GM19397 (cell line): ENCODE measurements around the gene ARID1B.

Experiments
- ATAC-seq: cut with Tn5 transposase; IDR thresholded peaks from one replicate; pipeline ENCODE4 v1.9.1; 2021; ENCODE audit warnings: mild to moderate bottlenecking, moderate library complexity; ENCODE audit not compliant: unreplicated experiment

Gene ARID1B

DNA sequence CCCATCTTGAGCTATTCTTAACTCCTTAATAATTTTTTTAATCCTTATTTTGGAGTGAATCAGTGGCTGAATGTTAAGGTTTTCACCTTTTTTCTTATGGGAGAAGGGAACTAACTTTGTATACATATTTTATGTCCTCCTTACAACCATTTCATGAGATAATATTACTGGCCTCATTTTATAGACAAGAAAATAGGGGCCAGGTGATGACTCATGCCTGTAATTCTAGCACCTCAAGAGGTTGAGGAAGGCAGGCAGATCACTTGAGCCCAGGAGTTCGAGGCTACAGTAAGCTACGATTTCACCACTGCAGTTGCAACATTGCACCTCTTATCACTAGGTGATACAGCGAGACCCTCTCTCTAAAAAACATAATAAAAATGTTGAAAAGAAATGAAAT is 417.5 kb downstream of the ARID1B start:
- no peak for ATAC-seq

DNA sequence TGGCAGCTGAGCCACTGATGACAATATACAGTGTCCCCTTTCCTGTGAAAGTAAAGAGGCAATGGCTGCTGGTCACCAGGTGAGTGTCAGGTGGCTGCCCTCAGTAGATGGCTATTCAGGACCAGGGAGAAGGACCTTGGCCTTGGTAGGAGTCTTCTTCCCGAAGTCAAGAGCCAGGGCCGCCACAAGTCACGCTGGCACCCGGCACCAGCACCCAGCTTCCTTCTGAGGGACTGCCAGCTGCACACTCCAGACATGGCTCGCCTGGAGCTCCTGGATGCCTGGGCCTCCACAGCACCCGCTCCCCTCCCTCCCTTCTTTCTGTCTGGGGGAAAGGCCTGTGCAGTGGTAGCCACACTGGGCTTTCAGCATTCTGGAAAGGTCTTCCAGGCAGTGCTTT is 419.2 kb downstream of the ARID1B start:
- no peak for ATAC-seq

DNA sequence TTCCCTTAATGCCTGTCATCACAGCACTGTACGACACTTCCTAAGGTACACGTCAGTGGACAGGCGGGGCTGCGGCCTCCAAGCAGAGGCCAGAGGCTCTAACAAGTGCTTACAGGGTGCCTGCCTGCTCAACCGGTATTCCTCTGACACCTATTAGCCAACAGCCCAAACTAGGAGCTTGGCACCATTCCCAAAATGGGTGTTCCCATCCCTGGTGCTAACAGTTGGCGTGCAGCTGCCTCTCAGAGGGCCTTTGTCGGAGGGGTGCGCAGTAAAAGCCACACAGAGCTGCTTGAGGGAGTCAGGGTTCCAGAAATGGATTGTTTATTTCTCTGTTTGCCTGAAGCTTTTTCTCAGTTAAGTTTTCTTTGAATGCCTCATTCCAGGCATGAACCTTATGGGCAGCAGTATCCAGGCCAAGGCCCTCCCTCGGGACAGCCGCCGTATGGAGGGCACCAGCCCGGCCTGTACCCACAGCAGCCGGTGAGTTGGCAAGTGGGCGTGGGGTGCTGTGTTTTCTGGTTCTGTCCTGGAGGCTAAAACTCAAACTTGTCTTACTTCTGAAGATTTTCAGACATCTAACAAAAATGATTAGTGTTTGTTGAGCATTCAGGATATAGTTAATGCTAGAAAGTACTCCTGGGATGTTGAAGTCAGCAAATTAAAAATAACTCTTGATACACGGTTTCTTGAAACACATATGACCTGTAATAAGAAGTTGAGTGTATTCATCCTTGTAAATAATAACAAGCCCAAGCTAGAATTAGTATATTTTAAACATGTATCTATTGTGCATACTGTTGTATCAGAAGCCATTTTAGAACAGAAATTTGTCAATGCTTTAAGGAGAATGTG is 421.5 kb downstream of the ARID1B start:
- no peak for ATAC-seq

DNA sequence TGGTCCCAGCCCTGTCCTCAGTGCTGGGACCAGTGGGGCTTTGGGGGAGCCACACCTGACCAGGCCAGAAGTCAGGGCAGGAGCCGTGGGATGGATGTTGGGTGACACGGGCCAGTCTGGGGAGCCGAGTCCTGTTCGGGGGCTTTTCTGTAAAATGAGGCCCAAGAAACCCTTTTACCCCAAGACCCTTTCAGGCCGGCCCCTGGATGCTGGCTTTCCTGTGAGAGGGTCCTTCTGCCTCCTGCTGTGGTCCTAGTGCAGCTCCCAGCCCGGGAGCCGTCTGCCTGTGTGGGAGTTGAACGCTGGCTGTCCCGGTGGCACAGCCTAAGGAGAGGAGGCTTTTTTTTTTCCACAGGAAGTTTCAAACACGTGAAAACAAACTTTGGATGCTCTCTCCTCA is 422.9 kb downstream of the ARID1B start:
- ATAC-seq: no peak

DNA sequence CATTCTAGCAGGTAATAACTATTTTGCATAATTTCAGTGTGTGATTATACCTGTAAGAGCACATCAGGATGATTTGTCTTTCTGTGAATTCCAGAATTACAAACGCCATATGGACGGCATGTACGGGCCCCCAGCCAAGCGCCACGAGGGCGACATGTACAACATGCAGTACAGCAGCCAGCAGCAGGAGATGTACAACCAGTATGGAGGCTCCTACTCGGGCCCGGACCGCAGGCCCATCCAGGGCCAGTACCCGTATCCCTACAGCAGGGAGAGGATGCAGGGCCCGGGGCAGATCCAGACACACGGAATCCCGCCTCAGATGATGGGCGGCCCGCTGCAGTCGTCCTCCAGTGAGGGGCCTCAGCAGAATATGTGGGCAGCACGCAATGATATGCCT is 423.4 kb downstream of the ARID1B start:
- ATAC-seq: no peak

DNA sequence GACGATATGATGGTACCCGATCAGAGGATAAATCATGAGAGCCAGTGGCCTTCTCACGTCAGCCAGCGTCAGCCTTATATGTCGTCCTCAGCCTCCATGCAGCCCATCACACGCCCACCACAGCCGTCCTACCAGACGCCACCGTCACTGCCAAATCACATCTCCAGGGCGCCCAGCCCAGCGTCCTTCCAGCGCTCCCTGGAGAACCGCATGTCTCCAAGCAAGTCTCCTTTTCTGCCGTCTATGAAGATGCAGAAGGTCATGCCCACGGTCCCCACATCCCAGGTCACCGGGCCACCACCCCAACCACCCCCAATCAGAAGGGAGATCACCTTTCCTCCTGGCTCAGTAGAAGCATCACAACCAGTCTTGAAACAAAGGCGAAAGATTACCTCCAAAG is 423.9 kb downstream of the ARID1B start:
- no peak for ATAC-seq

GRCh38 chr6:157203312-157203744 is 426.1 kb downstream of the ARID1B start:
- ATAC-seq: peak; percentile 79

DNA sequence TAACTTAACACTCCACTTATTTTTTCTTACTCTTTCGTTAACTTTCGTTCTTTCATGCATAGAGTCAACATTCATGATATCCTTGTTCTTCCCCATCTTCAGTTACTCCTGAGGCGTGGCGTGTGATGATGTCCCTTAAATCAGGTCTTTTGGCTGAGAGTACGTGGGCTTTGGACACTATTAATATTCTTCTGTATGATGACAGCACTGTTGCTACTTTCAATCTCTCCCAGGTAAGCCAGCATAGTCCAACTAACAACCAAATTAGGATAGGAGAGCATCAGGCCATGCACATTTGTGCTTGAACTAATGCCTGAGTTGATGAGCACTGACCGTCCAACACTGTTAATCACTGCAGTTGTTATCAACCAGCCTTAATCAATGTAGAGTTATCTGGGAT is 426.6 kb downstream of the ARID1B start:
- peak; percentile 17 for ATAC-seq

DNA sequence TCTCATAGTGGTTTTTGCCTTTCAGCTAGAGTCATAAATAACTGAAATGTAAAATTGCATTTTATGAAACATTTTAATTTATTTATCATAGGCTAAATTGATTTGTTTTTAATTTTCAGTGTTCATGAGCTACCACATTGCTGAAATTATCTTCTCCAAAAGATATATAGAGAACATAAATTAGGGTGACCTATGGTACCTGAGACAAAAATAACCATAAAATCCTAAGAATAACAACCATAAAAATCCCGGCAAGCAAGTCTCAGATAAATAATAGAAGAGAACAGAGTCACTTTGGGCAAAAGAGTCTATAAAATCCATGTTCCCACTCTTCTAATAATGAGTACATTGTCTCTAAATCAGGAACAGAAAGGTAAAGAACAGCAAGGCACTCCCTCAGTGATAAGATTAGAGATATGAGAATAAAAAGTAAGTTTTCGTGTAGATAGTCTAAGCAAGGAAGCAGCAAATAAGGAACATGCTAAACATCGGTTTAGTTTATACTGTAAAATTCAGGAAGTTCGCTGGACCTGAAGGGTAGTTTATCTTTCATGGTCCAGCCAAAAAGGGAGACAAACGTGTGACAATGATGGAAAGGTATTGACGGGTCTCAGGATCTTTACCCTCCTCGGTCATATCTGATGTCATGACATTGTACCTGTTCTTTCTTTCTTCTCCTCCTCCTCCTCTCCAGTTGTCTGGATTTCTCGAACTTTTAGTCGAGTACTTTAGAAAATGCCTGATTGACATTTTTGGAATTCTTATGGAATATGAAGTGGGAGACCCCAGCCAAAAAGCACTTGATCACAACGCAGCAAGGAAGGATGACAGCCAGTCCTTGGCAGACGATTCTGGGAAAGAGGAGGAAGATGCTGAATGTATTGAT is 428.5 kb downstream of the ARID1B start:
- ATAC-seq: no peak

GRCh38 chr6:157206359-157206815 is 429.2 kb downstream of the ARID1B start:
- ATAC-seq: no peak

DNA sequence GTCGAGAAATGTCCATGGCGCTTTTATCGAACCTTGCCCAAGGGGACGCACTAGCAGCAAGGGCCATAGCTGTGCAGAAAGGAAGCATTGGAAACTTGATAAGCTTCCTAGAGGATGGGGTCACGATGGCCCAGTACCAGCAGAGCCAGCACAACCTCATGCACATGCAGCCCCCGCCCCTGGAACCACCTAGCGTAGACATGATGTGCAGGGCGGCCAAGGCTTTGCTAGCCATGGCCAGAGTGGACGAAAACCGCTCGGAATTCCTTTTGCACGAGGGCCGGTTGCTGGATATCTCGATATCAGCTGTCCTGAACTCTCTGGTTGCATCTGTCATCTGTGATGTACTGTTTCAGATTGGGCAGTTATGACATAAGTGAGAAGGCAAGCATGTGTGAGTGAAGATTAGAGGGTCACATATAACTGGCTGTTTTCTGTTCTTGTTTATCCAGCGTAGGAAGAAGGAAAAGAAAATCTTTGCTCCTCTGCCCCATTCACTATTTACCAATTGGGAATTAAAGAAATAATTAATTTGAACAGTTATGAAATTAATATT is 430.4 kb downstream of the ARID1B start:
- ATAC-seq: no peak

DNA sequence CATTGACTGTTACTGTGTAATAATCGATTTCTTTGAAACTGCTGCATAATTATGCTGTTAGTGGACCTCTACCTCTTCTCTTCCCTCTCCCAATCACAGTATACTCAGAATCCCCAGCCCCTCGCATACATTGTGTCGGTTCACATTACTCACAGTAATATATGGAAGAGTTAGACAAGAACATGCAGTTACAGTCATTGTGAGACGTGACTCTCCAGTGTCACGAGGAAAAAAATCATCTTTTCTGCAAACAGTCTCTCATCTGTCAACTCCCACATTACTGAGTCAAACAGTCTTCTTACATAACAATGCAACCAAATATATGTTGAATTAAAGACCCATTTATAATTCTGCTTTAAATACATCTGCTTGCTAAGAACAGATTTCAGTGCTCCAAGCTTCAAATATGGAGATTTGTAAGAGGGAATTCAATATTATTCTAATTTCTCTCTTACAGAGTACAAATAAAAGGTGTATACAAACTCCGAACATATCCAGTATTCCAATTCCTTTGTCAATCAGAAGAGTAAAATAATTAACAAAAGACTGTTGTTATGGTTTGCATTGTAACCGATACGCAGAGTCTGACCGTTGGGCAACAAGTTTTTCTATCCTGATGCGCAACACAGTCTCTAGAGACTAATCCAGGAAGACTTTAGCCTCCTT is 432.8 kb downstream of the ARID1B start:
- ATAC-seq: no peak

- no peak for ATAC-seq
These were observed 433.8 kb downstream of the ARID1B start for GRCh38 chr6:157210954-157211353.

DNA sequence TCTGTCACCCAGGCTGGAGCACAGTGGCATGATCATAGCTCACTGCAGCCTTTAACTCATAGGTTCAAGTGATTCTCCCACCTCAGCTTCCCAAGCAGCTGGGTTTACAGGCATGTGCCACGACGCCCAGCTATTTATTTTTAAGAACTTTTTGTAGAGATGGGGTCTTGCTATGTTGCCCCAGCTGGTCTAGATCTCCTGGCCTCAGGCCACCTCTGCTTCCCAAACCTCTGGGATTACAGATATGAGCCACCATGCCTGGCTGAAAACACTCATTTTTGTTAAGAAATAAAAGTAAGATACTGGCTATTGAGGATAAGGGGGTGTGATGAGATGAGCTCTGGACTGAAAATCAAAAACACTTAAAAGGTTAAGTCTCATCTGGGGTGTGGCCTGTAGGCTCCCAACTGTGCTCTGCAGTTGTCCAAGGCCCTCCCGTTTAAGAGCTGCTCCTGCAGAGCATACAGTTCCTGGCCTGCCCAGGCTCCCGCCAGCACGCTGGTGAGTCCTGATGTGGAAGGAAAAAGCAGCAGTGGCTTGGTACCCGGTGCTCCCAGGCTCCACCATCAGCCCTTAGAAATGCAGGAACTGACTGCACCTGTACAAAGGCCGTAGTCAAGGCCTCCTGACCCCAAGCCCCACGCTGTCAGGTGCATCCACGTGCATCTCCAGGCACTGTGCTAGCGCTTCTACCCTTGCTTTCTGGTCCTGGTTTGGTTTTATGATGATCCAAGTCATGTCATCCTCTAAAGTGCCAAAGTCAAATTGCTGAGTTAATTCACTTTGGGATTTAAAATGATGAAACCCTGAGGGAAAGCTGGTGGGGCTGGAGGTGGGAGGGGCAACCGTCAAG is 434.7 kb downstream of the ARID1B start:
- no peak for ATAC-seq

- no peak for ATAC-seq
These were observed 436.2 kb downstream of the ARID1B start for GRCh38 chr6:157213426-157213825.

GRCh38 chr6:157213907-157214565 is 436.9 kb downstream of the ARID1B start:
- ATAC-seq: no peak

DNA sequence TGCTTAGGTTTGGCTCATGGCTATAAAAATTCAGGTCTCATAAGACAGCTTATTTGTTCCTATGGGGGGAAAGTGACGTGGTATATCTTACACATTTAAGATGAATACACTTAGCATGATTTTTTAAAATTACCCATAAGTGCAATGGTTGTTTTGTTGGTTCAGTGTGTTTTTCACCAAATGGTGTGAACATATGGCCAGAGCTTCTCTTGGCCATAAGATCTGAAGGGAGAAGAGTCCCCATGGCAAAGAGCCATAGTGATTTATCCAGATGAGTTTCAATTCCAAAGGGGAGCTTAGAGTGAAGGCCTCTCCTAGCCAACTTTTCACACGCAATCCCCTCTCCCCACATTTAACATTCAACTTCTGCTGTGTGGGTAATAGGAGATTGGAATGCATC is 438.5 kb downstream of the ARID1B start:
- ATAC-seq: no peak

GRCh38 chr6:157216570-157216969 is 439.4 kb downstream of the ARID1B start:
- no peak for ATAC-seq

DNA sequence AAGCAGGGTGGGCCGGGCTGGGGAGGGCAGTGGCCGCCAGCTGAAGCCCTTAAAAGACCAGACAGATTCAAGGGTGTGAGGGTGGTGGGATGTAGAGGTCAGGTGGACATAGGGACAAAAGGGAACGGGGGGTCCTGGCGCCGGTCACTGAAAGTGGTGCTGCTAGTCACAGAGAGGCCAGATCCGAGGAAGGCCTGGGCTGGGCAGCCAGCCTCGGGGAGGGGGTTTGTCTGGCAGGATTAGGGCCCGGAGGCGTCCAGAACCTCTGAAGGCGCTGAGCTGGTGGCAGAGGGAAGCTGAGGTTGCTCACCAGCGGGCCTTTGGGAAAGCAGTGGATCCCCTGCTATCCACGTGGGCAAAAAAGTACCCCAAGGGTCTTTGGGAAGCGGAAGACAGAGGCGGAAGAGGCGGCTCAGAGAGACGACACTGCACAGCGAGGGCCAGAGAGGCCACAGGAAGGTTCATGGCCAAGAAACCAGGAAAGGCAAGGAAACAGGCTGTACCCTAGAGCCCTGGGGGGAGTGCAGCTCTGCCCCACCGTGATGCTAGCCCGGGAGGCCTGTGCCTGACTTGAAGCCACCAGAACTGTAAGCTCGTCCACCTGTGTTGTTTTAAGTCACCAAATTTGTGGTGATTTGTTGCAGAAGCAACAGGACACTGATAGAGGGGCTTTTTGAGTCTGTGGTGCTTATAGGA is 440.2 kb downstream of the ARID1B start:
- no peak for ATAC-seq
